GM21529 (cell line): Measurements from ENCODE around the gene NIT1.

Experiments
- ATAC-seq: cut with Tn5 transposase; IDR thresholded peaks from one replicate; pipeline ENCODE4 v1.9.1; 2021; ENCODE audit not compliant: unreplicated experiment

NIT1 gene

GRCh38 chr1:161145832-161146231 is 27.9 kb downstream of the NIT1 start:
- ATAC-seq, result no peak

- no peak for ATAC-seq
Measured at GRCh38 chr1:161153176-161153575, 35.3 kb downstream of the NIT1 start.

- peak; percentile 88 for ATAC-seq
Measured at GRCh38 chr1:161153682-161154337, 35.9 kb downstream of the NIT1 start, which contains the start of gene UFC1. TSS of gene UFC1 (plus strand) at chr1:161153978. CDS start at chr1:161153998, 20 bp downstream.

GRCh38 chr1:161157867-161158266 is 40.0 kb downstream of the NIT1 start:
- no peak for ATAC-seq

- no peak for ATAC-seq
Measured at GRCh38 chr1:161158316-161159010, 40.6 kb downstream of the NIT1 start.

- ATAC-seq, result peak; percentile 72
Measured at GRCh38 chr1:161159087-161159912, 41.4 kb downstream of the NIT1 start, which contains the start of gene USP21. TSS of gene USP21 (plus strand) at chr1:161159500. CDS start at chr1:161160641, 1,141 bp downstream.

GRCh38 chr1:161159913-161160243 is 42.0 kb downstream of the NIT1 start:
- no peak for ATAC-seq

GRCh38 chr1:161160671-161161145 is 42.8 kb downstream of the NIT1 start:
- ATAC-seq, result no peak

- no peak for ATAC-seq
Measured at GRCh38 chr1:161161652-161162051, 43.7 kb downstream of the NIT1 start.

GRCh38 chr1:161162052-161162451 is 44.1 kb downstream of the NIT1 start:
- no peak for ATAC-seq

GRCh38 chr1:161162806-161163205 is 44.9 kb downstream of the NIT1 start:
- no peak for ATAC-seq

GRCh38 chr1:161163793-161164192 is 45.9 kb downstream of the NIT1 start:
- no peak for ATAC-seq

- ATAC-seq, result no peak
Measured at GRCh38 chr1:161164901-161165610, 47.2 kb downstream of the NIT1 start.

- ATAC-seq, result peak; percentile 96
Measured at GRCh38 chr1:161165742-161166668, 48.1 kb downstream of the NIT1 start, which contains the start of gene PPOX. TSS of gene PPOX (plus strand) at chr1:161166426. CDS start at chr1:161166848, 422 bp downstream.

GRCh38 chr1:161166669-161167548 is 49.0 kb downstream of the NIT1 start:
- ATAC-seq, result peak; percentile 2

GRCh38 chr1:161168906-161169305 is 51.0 kb downstream of the NIT1 start:
- ATAC-seq, result no peak
